Lung (tissue), 12 donors: ENCODE results near the gene RALB. TPM values are rescaled to one million over a fixed set of nuclear protein-coding genes. Genes with fewer than 3 reads are reported as not detected.

Experiments
- ATAC-seq: fragments of 200-7000 bp; cut with Tn5 transposase; one replicate; pipeline ENCODE4 v1.9.1; 2020; ENCODE audit warnings: moderate number of reproducible peaks; ENCODE audit not compliant: insufficient read depth, low FRiP score
- DNase-seq, 3 donors: peaks; one replicate each; pipeline ENCODE4 v3.0.0-alpha.2; 2013 to 2017
- H3K27ac ChIP-seq, 2 donors: one replicate each; pipeline ENCODE4 v1.5.1; 2013; ENCODE audit warnings: mild to moderate bottlenecking in 2 of 2, moderate library complexity in 2 of 2, control low read depth in 1 of 2, inconsistent platforms in 1 of 2, low read depth in 1 of 2, low read length in 1 of 2
- H3K27me3 ChIP-seq, 3 donors: one replicate each; pipeline ENCODE4 v1.5.1; 2013; ENCODE audit warnings: low read length in 2 of 3; ENCODE audit not compliant: control insufficient read depth in 3 of 3, insufficient read depth in 3 of 3
- H3K36me3 ChIP-seq, 4 donors: one replicate each; pipeline ENCODE4 v1.5.1; 2013; ENCODE audit warnings: low read length in 4 of 4, mild to moderate bottlenecking in 1 of 4, moderate library complexity in 1 of 4; ENCODE audit not compliant: control insufficient read depth in 4 of 4, insufficient read depth in 4 of 4
- H3K4me1 ChIP-seq, 5 donors: one replicate each; pipeline ENCODE4 v1.5.1; 2013; ENCODE audit warnings: low read length in 5 of 5, mild to moderate bottlenecking in 2 of 5, moderate library complexity in 1 of 5; ENCODE audit not compliant: control insufficient read depth in 5 of 5, insufficient read depth in 5 of 5
- H3K4me3 ChIP-seq: one replicate; pipeline ENCODE4 v1.5.1; 2013; ENCODE audit warnings: mild to moderate bottlenecking, control low read depth, moderate library complexity
- H3K9ac ChIP-seq, 2 donors: one replicate each; pipeline ENCODE4 v1.5.1; 2013; ENCODE audit warnings: low read length in 2 of 2, control low read depth in 1 of 2; ENCODE audit not compliant: insufficient read depth in 1 of 2
- H3K9me3 ChIP-seq, 4 donors: one replicate each; pipeline ENCODE4 v1.5.1; 2013; ENCODE audit warnings: low read length in 3 of 4, mild to moderate bottlenecking in 1 of 4, moderate library complexity in 1 of 4; ENCODE audit not compliant: control insufficient read depth in 4 of 4, insufficient read depth in 3 of 4
- WGBS, 2 donors: extraction: QIAGEN DNeasy Blood & Tissue Kit; methylation state at CpG; one replicate each; pipeline ENCODE4 v1.1.7; 2013; 5-methylcytosine and 5-hydroxymethylcytosine counted together
- polyA plus RNA-seq, 2 donors: library from polyadenylated mRNA; stranded (reverse); fragments of 200-250 nt; gene quantifications; one replicate each; pipeline ENCODE4 v1.2.1, GENCODE V29; 2013
- total RNA-seq, 2 donors: library from RNA; depleted of rRNA in 1 of 2; stranded (reverse); fragments of >200 nt in 1 of 2; gene quantifications; one replicate each; pipeline ENCODE4 v1.2.1, GENCODE V29; 2014 to 2021
- TF ChIP-seq, protein P1 (sequence below): IDR thresholded peaks from 2 replicates; pipeline ENCODE4 v1.5.1; 2012; ENCODE audit warnings: mild to moderate bottlenecking; ENCODE audit errors: control extremely low read depth, extremely low read depth
- donor health status: control.
- donor health status: control.
- donor health status: Bipolar disorder and iron deficiency.
- donor health status: healthy.
- donor health status: DM: yes; HTN: yes; CAD: no.

The RALB gene
- total and polyA plus RNA-seq, 4 donors = 34.6 to 111 (median 77.1) TPM

GRCh38 chr2:120262761-120263428 is 10.2 kb downstream of the RALB start:
- ATAC-seq (peak; percentile 51), DNase-seq (no peak)
- Histone ChIP-seq H3K9ac (no peak overlapping the region), H3K27ac (peak overlapping the region in 1 of 2 donors; percentile 7), H3K27me3 (no peaks in the 10 kb centered on the region), H3K4me1 (peaks cover 0 to 34% (median 5%) of the 10 kb centered on the region in 5 donors), H3K9me3 (peaks cover 0 to 2% (median 0%) of the 10 kb centered on the region in 4 donors), H3K4me3 (no peak overlapping the region), H3K36me3 (no peaks in the 10 kb centered on the region)
- 70 to 90% methylated on average over 10 of the region's 10 CpGs for WGBS, 2 donors
- TF ChIP-seq, protein P1, sequence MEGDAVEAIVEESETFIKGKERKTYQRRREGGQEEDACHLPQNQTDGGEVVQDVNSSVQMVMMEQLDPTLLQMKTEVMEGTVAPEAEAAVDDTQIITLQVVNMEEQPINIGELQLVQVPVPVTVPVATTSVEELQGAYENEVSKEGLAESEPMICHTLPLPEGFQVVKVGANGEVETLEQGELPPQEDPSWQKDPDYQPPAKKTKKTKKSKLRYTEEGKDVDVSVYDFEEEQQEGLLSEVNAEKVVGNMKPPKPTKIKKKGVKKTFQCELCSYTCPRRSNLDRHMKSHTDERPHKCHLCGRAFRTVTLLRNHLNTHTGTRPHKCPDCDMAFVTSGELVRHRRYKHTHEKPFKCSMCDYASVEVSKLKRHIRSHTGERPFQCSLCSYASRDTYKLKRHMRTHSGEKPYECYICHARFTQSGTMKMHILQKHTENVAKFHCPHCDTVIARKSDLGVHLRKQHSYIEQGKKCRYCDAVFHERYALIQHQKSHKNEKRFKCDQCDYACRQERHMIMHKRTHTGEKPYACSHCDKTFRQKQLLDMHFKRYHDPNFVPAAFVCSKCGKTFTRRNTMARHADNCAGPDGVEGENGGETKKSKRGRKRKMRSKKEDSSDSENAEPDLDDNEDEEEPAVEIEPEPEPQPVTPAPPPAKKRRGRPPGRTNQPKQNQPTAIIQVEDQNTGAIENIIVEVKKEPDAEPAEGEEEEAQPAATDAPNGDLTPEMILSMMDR = no peak

DNA sequence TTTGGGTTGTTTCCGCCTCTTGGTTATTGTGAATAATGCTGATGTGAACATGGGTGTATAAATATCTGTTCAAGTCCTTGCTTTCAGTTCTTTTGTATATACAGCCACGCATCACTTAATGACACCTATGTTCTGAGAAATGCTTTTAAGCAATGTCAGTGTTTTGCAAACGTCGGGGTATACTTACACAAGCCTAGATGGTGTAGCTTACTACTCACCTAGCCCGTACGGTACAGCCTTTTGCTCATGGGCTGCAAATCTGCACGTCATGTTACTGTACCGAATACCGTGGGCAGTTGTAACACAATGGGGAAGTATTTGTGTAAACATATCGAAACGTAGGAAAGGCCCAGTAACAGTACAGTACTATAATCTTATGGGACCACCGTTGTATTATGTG is 12.4 kb downstream of the RALB start:
- Histone ChIP-seq H3K4me1 (peaks cover 0 to 32% (median 0%) of the 10 kb centered on the region in 5 donors), H3K9ac (no peak overlapping the region), H3K27me3 (no peaks in the 10 kb centered on the region), H3K4me3 (no peak overlapping the region), H3K27ac (no peak overlapping the region), H3K9me3 (peaks cover 0 to 5% (median under 1%) of the 10 kb centered on the region in 4 donors), H3K36me3 (peaks cover 0 to 2% (median under 1%) of the 10 kb centered on the region in 4 donors)
- TF ChIP-seq, protein P1 = no peak
- DNase-seq (no peak), ATAC-seq (no peak)
- 21 to 38% methylated on average over 12 of the region's 12 CpGs for WGBS, 2 donors

- DNase-seq (no peak), ATAC-seq (no peak)
- H3K27me3 ChIP-seq = no peaks in the 10 kb centered on the region
- WGBS, 2 donors = 86 to 88% methylated on average over 8 of the region's 8 CpGs
- peaks cover 0 to 5% (median 0%) of the 10 kb centered on the region in 4 donors for H3K9me3 ChIP-seq
- TF ChIP-seq, protein P1 = no peak
- H3K27ac ChIP-seq = no peak overlapping the region
- no peak overlapping the region for H3K4me3 ChIP-seq
- no peak overlapping the region for H3K9ac ChIP-seq
- peaks cover 0 to 2% (median under 1%) of the 10 kb centered on the region in 4 donors for H3K36me3 ChIP-seq
- H3K4me1 ChIP-seq = peaks cover 0 to 12% (median 3%) of the 10 kb centered on the region in 5 donors
Observed at GRCh38 chr2:120267348-120267747, 14.7 kb downstream of the RALB start.
